Frontal cortex (tissue), 4 donors: ENCODE data around the gene PLA2G3. TPM values are rescaled to one million over a fixed set of nuclear protein-coding genes. Genes with fewer than 3 reads are reported as not detected.

Source experiments
- DNase-seq, 2 donors: peaks; one replicate each; pipeline ENCODE4 v3.0.0; 2012; ENCODE audit warnings: low spot score in 2 of 2
- FAIRE-seq: peaks from 2 replicates; lab custom pipeline; 2012; peaks lifted over from hg19 to GRCh38; lab: Jason Lieb, UNC
- small RNA-seq: library from RNA; depleted of rRNA; stranded (forward); fragments of <200 nt; gene quantifications from one replicate; pipeline ENCODE3, GENCODE V24; 2014
- total RNA-seq: library from RNA; depleted of rRNA; stranded (reverse); fragments of >200 nt; gene quantifications from one replicate; pipeline ENCODE4 v1.2.3, GENCODE V29; 2014
- donor health status: control.
- donor health status: control.
- donor health status: control.

PLA2G3 gene
- total RNA-seq, 1 donor from 2014 or later, result under 0.01 TPM

DNA sequence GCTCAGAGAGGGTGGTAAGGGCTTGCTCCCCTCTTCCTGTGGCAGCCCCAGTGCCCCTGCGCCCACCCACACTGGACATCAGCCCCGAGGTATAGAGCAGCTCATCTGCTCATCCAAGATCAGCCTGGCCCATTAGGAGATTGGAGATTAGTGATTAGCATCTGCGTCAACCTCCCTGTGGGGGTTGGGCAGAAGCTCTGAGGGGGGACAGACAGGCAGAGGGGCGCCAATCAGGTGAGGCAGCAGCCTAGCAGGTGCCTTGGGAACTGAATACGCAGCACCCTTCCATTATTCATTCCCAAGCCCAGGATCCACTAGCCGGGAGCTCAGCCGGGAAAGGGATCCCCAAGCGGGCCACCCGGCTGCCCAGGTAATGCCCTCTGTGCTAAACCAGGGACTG is 48.1 kb downstream of the PLA2G3 start:
- DNase-seq (peak in 1 of 2 donors; percentile 14), FAIRE-seq (no peak)

DNA sequence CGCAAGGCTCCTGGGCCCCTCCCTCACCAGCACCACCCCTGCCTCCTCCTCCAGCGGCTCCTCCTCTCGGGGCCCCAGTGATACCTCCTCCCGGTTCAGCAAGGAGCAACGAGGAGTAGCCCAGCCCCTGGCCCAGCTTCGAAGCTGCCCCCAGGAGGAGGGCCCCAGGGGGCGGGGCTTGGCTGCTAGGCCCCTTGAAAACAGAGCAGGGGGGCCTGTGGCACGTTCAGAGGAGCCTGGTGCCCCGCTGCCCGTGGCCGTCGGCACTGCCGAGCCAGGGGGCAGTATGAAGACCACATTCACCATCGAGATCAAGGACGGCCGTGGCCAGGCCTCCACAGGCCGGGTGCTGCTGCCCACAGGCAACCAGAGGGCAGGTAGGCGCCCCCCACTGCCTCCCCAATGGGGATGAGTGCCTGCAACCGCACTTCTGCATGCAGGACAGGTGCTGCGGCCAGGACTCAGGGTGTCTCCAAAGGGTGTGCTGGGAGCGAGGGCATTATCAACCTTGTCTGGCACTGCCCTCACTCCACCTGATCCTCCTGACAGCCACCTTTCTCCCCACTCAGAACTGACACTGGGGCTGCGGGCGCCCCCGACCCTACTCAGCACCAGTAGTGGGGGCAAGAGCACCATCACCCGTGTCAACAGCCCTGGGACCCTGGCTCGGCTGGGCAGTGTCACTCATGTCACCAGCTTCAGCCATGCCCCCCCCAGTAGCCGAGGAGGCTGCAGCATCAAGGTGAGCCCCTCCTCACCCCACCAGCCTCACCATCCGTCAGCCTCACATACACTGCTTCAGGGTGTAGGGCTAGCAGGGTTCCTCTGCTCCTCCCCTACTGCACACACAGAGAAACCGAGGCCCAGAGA is 49.0 kb downstream of the PLA2G3 start:
- DNase-seq, result peak in 1 of 2 donors; percentile 16
- no peak for FAIRE-seq

DNA sequence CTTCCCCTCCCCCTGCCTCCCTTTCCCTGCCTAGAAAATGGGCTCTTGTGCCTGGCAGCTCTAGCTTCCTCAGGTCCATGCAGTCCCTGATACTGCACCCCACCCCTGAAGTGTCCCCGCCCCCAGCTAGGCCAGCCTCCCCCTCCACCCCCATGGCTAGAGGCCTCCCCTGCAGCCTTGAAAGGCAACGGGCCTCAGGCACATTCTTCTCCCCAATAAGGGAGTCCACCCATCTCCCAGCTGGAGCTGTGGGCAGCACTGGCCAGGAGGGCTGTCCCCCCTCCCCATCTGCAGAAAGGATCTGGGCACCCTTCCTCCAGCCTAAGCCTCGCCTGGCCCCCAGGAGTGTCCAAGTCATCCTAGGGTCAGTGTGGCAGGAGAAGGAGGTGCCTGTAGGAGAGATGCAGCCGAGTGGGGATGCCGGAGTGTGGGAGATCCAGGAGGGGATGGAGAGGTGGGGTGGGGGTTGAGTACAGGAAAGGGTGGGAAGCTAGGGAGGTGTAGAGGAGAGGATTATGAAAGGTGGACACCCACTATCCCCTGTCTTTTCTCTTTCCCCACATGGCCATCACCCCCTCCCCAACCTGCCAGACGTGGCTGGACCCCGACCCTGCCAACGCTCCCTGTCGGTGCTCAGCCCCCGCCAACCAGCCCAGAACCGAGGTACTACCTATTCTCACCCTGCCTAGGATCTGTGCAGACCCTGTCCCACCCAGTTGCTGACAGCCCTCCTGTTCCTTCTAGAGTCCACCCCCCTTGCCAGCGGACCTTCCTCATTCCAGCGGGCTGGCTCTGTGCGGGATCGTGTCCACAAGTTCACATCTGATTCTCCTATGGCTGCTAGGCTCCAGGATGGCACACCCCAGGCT is 49.9 kb downstream of the PLA2G3 start:
- FAIRE-seq (no peak), DNase-seq (no peak)

DNA sequence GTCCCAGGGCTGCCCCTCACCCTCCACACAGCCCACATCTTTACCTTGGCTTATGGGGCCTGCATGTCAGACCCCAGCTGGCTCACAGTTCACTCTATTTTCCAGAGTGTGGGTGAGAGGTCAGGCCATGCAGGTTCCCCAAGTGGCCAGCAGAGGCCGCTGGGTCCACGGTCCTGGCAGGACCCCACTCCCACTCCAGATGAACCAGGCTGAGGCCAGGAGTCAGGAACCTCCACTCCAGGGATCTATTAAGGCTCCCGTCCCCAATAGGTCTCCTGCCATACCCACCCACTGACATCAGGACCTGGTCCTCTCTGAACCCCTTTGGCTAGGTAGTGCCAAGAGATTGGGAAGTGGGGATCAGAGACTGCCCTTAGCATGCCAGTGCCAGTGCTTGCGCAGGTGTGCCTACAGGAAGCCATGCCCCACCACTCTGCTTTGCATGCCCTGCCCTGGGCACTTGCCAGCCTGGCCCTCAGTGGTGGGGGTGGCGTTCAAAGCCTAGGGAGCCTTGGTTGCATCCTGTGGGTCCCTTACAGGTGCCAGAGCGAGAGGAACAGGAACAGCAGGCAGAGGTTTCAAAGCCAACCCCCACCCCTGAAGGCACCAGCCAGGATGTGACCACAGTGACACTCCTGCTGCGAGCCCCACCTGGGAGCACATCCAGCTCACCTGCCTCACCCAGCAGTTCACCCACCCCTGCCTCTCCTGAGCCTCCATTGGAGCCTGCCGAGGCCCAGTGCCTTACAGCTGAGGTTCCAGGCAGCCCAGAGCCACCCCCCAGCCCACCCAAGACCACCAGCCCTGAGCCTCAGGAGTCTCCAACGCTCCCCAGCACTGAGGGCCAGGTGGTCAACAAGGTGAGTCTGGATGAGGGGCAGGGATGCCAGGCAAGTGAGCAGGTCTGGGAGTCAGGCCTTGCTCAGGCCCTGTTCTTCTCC is 50.9 kb downstream of the PLA2G3 start:
- FAIRE-seq, result no peak
- DNase-seq, result peak; percentile 68 to 74

DNA sequence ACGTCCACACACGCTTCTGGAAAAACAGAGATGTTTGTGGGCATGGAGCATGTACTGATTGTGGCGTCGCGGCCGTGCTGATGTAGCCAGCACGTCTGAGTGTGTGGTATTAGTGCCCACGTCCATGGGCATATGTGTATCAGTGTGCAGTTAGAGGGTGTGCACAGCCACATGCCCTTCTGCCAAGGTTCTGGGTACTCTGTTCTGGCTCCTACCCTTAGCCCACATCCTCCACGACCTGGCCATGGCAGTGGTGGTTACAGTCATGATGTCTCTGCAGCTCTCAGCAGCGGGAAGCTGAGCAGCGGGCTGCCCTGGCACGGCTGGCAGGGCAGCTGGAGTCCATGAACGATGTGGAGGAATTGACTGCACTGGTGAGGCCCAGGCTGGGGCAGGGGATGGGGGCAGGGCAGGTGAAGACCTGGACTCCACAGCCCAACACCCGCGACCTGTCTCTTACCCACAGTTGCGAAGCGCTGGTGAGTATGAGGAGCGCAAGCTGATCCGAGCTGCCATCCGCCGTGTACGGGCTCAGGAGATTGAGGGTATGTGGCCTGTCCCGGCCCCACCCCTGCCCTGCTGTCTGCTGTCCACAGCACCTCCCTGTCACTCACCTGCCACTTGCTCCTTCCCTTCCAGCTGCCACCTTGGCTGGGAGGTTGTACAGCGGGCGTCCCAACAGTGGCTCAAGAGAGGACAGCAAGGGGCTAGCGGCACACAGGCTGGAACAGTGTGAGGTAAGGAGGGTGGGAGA is 51.9 kb downstream of the PLA2G3 start:
- DNase-seq (no peak), FAIRE-seq (no peak)

DNA sequence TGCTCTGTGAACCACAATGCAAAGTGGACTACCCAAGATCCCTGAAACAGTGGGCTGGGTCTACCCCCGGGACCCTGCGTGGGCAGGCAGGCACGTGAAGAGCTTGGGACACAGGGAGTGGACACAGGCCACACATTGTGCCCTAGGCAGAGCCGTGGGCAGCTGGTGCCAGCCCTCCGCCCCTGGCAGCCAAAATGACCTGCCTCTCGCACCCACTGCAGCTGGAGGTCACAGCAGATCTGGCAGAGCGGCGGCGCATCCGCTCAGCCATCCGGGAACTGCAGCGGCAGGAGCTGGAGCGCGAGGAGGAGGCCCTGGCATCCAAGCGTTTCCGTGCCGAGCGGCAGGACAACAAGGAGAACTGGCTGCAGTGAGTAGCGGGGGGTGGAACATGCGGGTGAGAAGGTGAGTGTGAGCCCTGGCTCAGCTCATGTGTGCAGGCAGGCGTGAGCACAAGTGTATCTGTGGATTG is 52.5 kb downstream of the PLA2G3 start:
- no peak for FAIRE-seq
- DNase-seq, result no peak

DNA sequence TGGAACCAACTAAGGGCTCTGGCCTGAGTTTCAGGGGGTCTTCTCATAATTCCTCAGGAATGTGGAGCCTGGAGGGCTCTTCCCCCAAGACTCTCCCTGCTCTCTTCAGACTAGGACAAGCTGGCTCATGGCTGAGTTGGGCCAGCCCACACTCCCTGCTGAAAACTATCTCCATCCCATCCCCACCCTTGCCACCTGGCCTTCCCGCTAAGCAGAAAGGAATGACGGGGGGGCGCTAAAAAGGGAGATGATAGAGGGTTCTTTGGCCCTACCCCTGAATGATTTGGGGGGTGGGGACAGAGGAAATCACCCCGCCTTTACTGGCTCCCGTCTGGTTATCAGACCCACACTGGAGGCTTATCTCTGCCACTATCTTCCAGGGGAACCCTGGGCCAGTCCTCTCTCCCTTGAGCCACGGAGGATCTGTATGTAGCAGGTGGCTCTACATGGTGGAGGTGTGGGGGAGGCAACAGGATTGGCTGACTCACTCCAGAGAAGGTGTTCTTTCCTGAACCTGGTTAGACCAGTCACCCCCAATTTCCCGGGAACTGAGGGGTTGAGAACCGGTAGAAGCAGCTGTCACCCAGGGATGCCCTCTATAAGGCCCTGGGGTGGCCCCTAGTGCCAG is 53.5 kb downstream of the PLA2G3 start:
- FAIRE-seq, result no peak
- DNase-seq, result peak in 1 of 2 donors; percentile 12

DNA sequence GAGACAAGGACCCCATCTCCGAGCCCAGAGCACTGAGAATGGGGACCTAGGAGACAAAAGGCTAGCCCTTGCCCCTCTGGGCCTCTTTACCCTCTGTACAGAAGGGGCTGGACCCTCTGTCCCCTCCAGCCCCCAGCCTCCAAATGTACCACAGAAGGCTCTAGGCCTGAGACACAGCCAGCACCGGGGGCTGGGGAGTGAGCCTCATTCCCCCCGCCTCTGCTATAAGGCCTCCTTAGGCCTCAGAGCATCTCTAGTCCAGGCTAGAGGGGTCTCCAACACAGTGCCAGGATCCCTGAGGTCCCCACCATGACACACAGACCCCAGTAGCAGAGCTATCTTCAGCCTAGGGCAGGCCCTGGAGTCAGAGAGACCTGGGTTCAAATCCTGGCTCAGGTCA is 54.4 kb downstream of the PLA2G3 start:
- DNase-seq, result no peak
- FAIRE-seq, result no peak

DNA sequence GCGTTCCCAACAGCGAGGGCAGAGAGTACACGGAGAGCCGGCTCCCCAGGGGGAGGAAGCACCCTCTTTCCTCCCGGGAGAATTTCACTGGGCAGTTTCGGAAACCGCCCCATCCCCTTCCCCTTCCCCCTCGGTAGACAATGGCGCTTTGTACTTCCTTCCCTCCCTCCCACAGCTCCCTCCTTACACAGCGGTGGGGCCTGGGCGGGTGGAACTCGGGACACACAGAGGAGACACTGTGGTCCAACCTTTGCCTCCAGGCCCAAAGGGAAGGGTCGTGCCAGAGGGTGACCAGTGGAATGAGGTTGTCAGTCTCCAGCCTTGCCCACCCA is 54.8 kb downstream of the PLA2G3 start:
- FAIRE-seq, result no peak
- peak; percentile 68 to 81 for DNase-seq

DNA sequence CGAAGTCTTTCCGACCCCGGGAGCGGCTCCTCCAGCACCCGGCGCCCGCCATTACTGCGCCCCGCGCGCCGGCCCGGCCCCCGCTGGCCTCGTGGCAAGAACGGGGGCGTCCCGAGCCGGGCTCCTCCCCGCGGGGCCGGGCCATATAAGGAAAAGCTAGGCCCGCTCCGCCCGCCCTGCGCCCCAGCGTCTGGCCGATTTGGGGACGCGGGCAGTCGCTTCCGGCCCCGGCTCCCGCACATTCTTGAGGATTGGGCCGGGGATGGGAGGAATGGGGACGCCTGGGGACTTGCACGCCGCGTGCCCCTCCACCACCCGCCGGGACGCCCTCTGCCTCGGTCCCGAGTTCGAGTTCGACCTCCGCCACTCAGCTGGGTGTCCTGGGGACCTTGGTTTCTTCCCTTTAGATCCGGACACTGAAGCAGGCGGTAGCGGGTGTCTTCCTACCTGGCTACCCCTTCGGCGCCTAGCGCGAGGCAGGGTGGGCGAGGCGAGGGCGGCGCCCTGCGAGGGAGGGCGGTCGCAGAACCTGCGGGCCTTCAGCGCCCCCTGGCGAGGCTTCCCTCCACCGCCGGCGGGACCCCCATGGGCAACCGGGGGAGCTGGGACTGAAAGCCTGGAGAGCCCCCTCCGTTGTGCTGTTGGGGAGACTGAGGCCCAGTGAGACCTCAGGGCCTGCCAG is 55.4 kb downstream of the PLA2G3 start:
- FAIRE-seq (no peak), DNase-seq (peak; percentile 94 to 98)

Small RNA genes within 50 kb of the gene (small RNA-seq; reads per million reads assigned to genes)
- 1.8 reads per million, percentile 80 among the genes with 10 or more reads in this experiment for gene MIR3928

Other genes with a start within 250 kb of the PLA2G3 start
- gene MORC2, start 171.7 kb downstream of the PLA2G3 start, total RNA-seq, result 26.1 TPM
- 55.8 TPM for gene TUG1, start 171.2 kb downstream of the PLA2G3 start, total RNA-seq
- 9.0 TPM for gene SMTN, start 59.2 kb downstream of the PLA2G3 start, total RNA-seq
- 11.8 TPM for gene SELENOM, start 32.9 kb downstream of the PLA2G3 start, total RNA-seq
- gene INPP5J, start 17.5 kb downstream of the PLA2G3 start, total RNA-seq, result 2.0 TPM
- gene RNF185, start 19.7 kb upstream of the PLA2G3 start, total RNA-seq, result 27.7 TPM
- gene LIMK2, start 71.8 kb upstream of the PLA2G3 start, total RNA-seq, result 13.9 TPM
- gene PIK3IP1, start 152.0 kb upstream of the PLA2G3 start, total RNA-seq, result 20.8 TPM
- gene PATZ1, start 205.8 kb upstream of the PLA2G3 start, total RNA-seq, result 24.1 TPM